Activated naive CD4-positive, alpha-beta T cell treated with anti-CD3 and anti-CD28 coated beads, Interleukin-2, amount 50 U/mL, for 24 hours (primary cell): ENCODE results near the gene EPS8L3.
"Not testable (repeated sequence)": the region's sequence is repeated elsewhere in the genome, so short reads cannot be mapped to it uniquely, and the experiment has no call there.

ENCODE experiments used
- H3K27ac Mint-ChIP-seq: one replicate; pipeline ENCODE4 v1.8.0; 2021; ENCODE audit warnings: mild to moderate bottlenecking, mixed read lengths
- H3K27me3 Mint-ChIP-seq: one replicate; pipeline ENCODE4 v1.8.0; 2021; ENCODE audit warnings: mixed read lengths
- H3K36me3 Mint-ChIP-seq: one replicate; pipeline ENCODE4 v1.8.0; 2021; ENCODE audit warnings: mixed read lengths
- H3K4me1 Mint-ChIP-seq: one replicate; pipeline ENCODE4 v1.8.0; 2021; ENCODE audit warnings: mixed read lengths
- H3K4me3 Mint-ChIP-seq: one replicate; pipeline ENCODE4 v1.8.0; 2021; ENCODE audit warnings: mild to moderate bottlenecking, mixed read lengths
- H3K9me3 Mint-ChIP-seq: one replicate; pipeline ENCODE4 v1.8.0; 2021; ENCODE audit warnings: mixed read lengths

The EPS8L3 gene

DNA sequence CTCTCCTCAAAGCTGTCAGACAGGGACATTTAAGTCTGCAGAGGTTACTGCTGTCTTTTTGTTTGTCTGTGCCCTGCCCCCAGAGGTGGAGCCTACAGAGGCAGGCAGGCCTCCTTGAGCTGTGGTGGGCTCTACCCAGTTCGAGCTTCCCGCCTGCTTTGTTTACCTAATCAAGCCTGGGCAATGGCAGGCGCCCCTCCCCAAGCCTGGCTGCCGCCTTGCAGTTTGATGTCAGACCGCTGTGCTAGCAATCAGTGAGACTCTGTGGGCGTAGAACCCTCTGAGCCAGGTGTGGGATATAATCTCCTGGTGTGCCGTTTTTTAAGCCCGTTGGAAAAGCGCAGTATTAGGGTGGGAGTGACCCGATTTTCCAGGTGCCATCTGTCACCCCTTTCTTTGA, 15.4 kb downstream of the EPS8L3 start:
- not testable (repeated sequence) for H3K4me1 Mint-ChIP-seq, H3K27me3 Mint-ChIP-seq

GRCh38 chr1:109740615-109741373, 22.9 kb downstream of the EPS8L3 start, which contains the start of gene GSTM3:
GSTM3 (minus strand) TSS chr1:109741038; CDS start chr1:109740287, 751 bp downstream.
- peaks cover 20% of the 10 kb centered on the region for H3K4me1 Mint-ChIP-seq
- peaks cover 1% of the 10 kb centered on the region for H3K27me3 Mint-ChIP-seq
- H3K9me3 Mint-ChIP-seq, result no peaks in the 10 kb centered on the region
- no peaks in the 10 kb centered on the region for H3K36me3 Mint-ChIP-seq
- H3K27ac Mint-ChIP-seq, result peak within 1 kb of the TSS; percentile 42
- peak within 1 kb of the TSS; percentile 81 for H3K4me3 Mint-ChIP-seq

More for the DNA sequence above, 15.4 kb downstream of the EPS8L3 start:
- H3K36me3 Mint-ChIP-seq, H3K27ac Mint-ChIP-seq, H3K4me3 Mint-ChIP-seq, H3K9me3 Mint-ChIP-seq: not testable (repeated sequence)

DNA sequence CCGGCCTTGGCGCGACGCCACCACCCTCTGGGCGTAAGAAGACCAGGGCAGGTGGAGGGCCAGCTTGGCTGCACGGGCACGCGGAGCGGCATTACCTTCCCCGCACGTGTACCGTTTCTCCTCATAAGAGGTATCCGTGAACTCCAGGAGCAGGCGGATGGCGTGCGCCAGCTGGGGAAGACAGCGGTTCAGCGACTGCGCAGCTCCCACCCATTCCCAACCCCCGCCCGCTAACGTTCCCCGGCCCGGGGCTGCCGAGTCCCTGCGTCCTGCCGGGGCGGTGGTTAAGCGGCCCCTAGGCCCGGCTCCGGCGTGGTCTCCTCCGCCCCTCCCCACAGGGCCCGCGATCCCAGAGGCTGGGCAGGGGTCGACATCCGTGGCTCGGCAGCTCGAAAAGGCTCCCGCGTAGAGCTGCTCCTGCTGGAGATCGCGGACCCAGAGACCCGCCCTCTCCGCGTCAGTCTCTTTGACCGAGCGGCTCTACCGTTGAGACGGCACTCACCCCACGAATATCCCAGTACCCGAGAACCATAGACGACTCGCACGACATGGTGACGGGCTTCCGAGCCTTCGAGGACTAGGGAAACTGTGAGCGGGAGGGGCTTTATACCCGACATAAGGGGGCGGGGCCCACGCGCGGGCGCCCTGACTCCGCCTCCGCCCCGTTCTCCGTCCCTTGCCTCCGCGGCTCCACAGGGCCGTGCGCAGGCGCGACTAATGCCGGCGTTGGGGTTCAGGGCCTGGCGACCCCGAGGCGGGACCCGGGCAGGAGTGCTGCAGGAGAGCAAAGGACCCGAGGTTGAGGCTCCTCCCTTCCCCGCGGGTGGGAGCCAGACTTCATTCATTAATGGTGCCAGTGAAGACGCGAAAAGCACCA, 23.7 kb downstream of the EPS8L3 start:
- Mint-ChIP-seq H3K4me3 (peak overlapping the region; percentile 81), H3K36me3 (no peaks in the 10 kb centered on the region), H3K4me1 (peaks cover 20% of the 10 kb centered on the region), H3K9me3 (no peaks in the 10 kb centered on the region), H3K27ac (no peak overlapping the region), H3K27me3 (peaks cover 1% of the 10 kb centered on the region)

DNA sequence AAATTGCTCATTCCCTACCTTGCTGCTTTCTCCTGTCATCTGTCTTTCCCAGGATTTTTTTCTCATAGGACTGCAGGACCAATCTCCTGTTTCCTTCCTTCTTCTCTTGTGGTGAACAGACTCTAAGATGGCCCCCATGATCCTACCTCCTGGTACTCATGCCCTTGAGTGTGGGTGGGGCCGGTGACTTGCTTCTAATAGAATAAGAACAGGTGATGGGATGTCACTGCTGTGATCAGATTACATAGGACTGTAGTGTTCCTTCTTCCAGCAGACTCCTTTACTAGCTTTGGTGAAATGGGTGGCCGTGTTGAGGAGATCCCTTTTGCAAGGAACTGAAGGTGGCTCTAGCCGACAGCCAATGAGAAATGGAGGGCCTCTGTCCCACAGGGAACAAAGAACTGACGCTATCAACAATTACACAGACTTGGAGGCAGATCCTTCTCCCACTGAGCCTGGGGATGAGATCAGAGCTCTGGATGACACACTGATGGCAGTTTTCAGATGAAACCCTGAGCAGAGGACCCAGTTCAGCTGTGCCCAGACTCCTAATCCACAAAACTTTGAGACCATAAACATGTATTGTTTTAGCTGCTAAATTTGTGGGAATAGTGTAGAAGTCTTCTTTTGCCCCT, 30.4 kb downstream of the EPS8L3 start:
- Mint-ChIP-seq H3K36me3 (peaks cover 1% of the 10 kb centered on the region), H3K9me3 (no peaks in the 10 kb centered on the region), H3K4me1 (no peaks in the 10 kb centered on the region), H3K27ac (no peak overlapping the region), H3K4me3 (no peak overlapping the region), H3K27me3 (no peaks in the 10 kb centered on the region)

DNA sequence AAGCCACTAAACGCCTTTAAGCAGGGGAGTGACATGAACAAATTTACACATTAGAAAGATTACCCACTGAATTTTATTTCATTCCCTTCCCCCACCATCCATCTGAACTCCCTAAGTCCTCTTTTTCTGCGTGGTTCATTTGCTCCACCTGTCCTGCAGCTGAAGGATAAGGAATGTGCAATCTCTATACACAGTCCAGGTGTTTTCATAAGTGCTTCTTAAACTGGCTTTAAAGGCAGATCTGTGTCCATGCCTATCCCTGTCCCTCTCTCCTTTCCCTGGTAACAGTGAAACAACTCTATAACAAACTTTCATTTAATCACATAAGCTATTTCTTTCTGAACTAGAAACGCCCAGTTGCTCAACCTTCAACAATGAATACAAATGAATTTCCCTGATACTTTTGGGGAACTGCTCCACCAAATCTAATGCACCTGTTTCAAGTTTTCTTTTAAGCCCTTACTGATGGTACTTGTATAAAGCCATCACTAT, 31.3 kb downstream of the EPS8L3 start:
- Mint-ChIP-seq H3K4me3 (no peak overlapping the region), H3K27ac (no peak overlapping the region), H3K36me3 (peaks cover 1% of the 10 kb centered on the region), H3K27me3 (no peaks in the 10 kb centered on the region), H3K9me3 (no peaks in the 10 kb centered on the region), H3K4me1 (no peaks in the 10 kb centered on the region)

DNA sequence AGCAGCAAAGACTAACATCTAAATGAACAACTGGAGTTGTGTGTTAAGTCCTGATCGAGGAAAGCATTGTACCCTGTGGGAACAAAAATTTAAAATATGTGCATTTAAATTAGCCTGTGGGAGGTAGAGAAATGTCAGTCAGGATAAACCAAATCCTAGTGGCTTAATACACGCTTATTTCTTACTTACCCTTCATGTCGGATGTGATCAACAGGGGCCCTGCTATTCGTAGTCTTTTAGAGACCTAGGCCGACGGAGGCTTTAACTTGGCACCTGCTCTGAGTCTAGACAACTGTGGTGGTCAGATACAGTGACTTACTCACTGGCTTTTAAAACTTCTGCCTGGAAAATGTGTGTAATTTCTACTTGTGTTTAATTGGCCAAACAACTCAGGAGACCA, 33.1 kb downstream of the EPS8L3 start:
- Mint-ChIP-seq H3K9me3 (no peaks in the 10 kb centered on the region), H3K27me3 (no peaks in the 10 kb centered on the region), H3K36me3 (peaks cover 1% of the 10 kb centered on the region), H3K4me3 (no peak overlapping the region), H3K27ac (no peak overlapping the region), H3K4me1 (no peaks in the 10 kb centered on the region)

- Mint-ChIP-seq H3K27ac (no peak overlapping the region), H3K36me3 (no peaks in the 10 kb centered on the region), H3K27me3 (no peaks in the 10 kb centered on the region), H3K4me3 (no peak overlapping the region), H3K4me1 (no peaks in the 10 kb centered on the region), H3K9me3 (no peaks in the 10 kb centered on the region)
Observed at GRCh38 chr1:109728870-109729269, 34.9 kb downstream of the EPS8L3 start.

DNA sequence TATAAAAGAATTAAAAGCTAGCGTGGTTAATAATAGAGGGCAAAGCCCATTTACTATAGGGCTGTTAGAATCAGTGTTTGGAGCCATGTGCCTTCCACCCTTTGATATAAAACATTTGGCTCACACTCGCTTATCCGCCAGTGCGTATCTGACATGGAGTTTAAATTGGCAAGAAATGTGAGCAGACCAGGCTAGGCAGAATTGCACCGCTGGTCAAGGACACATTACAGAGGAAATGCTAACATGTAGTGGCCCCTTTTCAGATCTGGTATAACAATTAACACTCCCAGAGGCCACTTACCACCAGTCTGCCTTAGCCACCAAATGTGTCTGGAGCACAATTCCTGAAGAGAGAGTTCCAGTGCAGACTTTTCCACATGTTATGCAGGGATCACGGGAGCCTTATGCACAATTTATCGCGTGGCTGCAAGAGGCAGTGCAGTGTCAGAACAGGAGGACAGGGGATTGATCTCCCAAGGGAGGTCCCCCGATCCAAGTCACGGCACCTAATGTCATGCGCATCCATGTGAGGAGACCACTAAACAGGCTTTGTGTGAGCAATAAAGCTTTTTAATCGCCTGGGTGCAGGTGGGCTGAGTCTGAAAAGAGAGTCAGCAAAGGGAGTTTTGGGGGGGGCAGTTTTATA, 36.9 kb downstream of the EPS8L3 start:
- no peak overlapping the region for H3K4me3 Mint-ChIP-seq
- H3K9me3 Mint-ChIP-seq, result no peaks in the 10 kb centered on the region
- no peak overlapping the region for H3K27ac Mint-ChIP-seq
- H3K27me3 Mint-ChIP-seq, result no peaks in the 10 kb centered on the region
- no peaks in the 10 kb centered on the region for H3K4me1 Mint-ChIP-seq
- H3K36me3 Mint-ChIP-seq, result no peaks in the 10 kb centered on the region

- Mint-ChIP-seq H3K36me3 (no peaks in the 10 kb centered on the region), H3K27me3 (no peaks in the 10 kb centered on the region), H3K4me1 (no peaks in the 10 kb centered on the region), H3K27ac (no peak overlapping the region), H3K9me3 (no peaks in the 10 kb centered on the region), H3K4me3 (no peak overlapping the region)
Observed at GRCh38 chr1:109726007-109726406, 37.7 kb downstream of the EPS8L3 start.

GRCh38 chr1:109725510-109725909, 38.2 kb downstream of the EPS8L3 start:
- H3K27me3 Mint-ChIP-seq, result no peaks in the 10 kb centered on the region
- no peaks in the 10 kb centered on the region for H3K4me1 Mint-ChIP-seq
- H3K4me3 Mint-ChIP-seq, result no peak overlapping the region

DNA sequence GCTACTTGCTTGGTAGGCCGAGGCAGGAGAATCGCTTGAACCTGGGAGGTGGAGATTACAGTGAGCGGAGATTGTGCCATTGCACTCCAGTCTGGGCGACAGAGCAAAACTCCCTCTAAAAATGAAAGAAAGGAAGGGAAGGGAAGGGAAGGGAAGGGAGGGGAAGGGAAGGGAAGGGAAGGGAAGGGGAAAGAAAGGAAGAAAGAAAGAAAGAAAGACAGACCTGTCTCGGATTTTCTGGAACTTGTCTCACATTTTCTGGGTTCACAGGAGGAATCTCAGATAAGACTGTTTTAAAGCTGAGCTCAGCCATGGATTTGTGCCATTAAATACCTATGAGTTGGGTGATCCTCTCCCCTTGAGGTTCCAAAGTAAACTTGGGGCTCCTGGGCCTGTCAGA, 38.8 kb downstream of the EPS8L3 start:
- H3K4me1 Mint-ChIP-seq, result no peaks in the 10 kb centered on the region
- no peak overlapping the region for H3K4me3 Mint-ChIP-seq
- H3K9me3 Mint-ChIP-seq, result no peaks in the 10 kb centered on the region
- H3K36me3 Mint-ChIP-seq, result no peaks in the 10 kb centered on the region
- H3K27me3 Mint-ChIP-seq, result no peaks in the 10 kb centered on the region
- no peak overlapping the region for H3K27ac Mint-ChIP-seq

More at GRCh38 chr1:109725510-109725909, 38.2 kb downstream of the EPS8L3 start:
- Mint-ChIP-seq H3K9me3 (no peaks in the 10 kb centered on the region), H3K36me3 (no peaks in the 10 kb centered on the region), H3K27ac (no peak overlapping the region)

- Mint-ChIP-seq H3K4me3 (no peak overlapping the region), H3K27me3 (no peaks in the 10 kb centered on the region), H3K27ac (no peak overlapping the region), H3K36me3 (no peaks in the 10 kb centered on the region), H3K4me1 (peaks cover 4% of the 10 kb centered on the region), H3K9me3 (no peaks in the 10 kb centered on the region)
Observed at GRCh38 chr1:109722908-109723691, 40.6 kb downstream of the EPS8L3 start.

DNA sequence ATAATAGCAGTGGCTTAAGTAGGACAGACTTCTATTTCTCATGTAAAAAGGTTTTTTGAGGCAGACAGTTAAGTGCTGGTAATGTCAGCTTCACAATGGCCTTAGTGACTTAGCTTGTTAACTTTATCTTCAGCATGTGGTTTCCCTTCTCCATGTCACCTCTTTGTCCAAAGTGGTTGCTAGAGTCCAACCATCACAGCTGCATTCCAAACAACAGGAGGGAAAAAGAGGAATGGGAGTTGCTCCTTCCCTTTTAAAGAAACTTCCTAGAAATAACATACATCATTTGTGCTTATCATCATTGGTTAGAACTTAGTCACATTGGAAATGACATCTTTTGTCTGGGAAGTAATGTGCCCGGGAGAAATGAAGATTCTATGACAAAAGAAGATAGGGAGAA, 41.8 kb downstream of the EPS8L3 start:
- Mint-ChIP-seq H3K36me3 (no peaks in the 10 kb centered on the region), H3K9me3 (no peaks in the 10 kb centered on the region), H3K27ac (no peak overlapping the region), H3K4me3 (no peak overlapping the region), H3K27me3 (no peaks in the 10 kb centered on the region), H3K4me1 (peaks cover 4% of the 10 kb centered on the region)

DNA sequence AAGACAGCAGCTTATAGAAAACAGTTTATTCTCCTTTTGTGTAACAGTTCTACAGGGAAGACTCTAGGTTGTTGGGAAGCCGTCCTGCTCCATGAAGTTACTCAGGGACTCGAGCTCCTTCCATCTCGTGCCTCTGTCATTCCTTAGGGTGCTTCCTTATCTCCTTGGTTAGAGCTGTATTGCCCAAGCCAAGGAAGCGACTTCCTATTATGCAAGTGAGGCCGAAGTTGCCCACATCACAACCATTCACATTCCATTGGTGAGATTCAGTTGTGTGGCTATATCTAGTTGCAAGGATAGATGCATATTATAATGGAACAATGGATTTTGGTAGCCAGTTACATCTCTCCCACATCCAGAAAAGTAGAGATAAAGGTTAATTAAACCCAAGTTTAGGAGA, 42.7 kb downstream of the EPS8L3 start:
- H3K27me3 Mint-ChIP-seq, result peaks cover 2% of the 10 kb centered on the region
- no peak overlapping the region for H3K4me3 Mint-ChIP-seq
- no peaks in the 10 kb centered on the region for H3K9me3 Mint-ChIP-seq
- no peak overlapping the region for H3K27ac Mint-ChIP-seq
- peaks cover 4% of the 10 kb centered on the region for H3K4me1 Mint-ChIP-seq
- no peaks in the 10 kb centered on the region for H3K36me3 Mint-ChIP-seq
